ENCODE measurements around the gene ZNF700.
"Not testable (repeated sequence)": the region's sequence is repeated elsewhere in the genome, so short reads cannot be mapped to it uniquely, and the experiment has no call there.

The ZNF700 gene

GRCh38 chr19:11941361-11941887, 16.5 kb downstream of the ZNF700 start:
- DNase-seq (ENCODE audit: low read depth), result not testable (repeated sequence)

GRCh38 chr19:11942008-11942842, 17.3 kb downstream of the ZNF700 start:
- no peak for DNase-seq (ENCODE audit: low read depth)

GRCh38 chr19:11942843-11943108, 17.9 kb downstream of the ZNF700 start:
- DNase-seq (ENCODE audit: low read depth), result no peak

GRCh38 chr19:11944656-11945055, 19.7 kb downstream of the ZNF700 start:
- no peak for DNase-seq (ENCODE audit: low read depth)

GRCh38 chr19:11948646-11949045, 23.7 kb downstream of the ZNF700 start:
- no peak for DNase-seq (ENCODE audit: low read depth)

GRCh38 chr19:11949201-11949600, 24.3 kb downstream of the ZNF700 start:
- no peak for DNase-seq (ENCODE audit: low read depth)

GRCh38 chr19:11949614-11950080, 24.7 kb downstream of the ZNF700 start:
- DNase-seq (ENCODE audit: low read depth), result not testable (repeated sequence)

GRCh38 chr19:11950312-11950711, 25.4 kb downstream of the ZNF700 start:
- no peak for DNase-seq (ENCODE audit: low read depth)

GRCh38 chr19:11963566-11964355, 38.9 kb downstream of the ZNF700 start:
- DNase-seq (ENCODE audit: low read depth), result peak; percentile 38

- no peak for DNase-seq (ENCODE audit: low read depth)
Observed at GRCh38 chr19:11964496-11964857, 39.6 kb downstream of the ZNF700 start.

GRCh38 chr19:11964858-11965645, 40.1 kb downstream of the ZNF700 start, which contains the start of gene ZNF763:
ZNF763 (plus strand) TSS chr19:11965040; CDS start chr19:11965209, 169 bp downstream.
- peak; percentile 57 for DNase-seq (ENCODE audit: low read depth)

GRCh38 chr19:11970174-11970573, 45.3 kb downstream of the ZNF700 start:
- no peak for DNase-seq (ENCODE audit: low read depth)

GRCh38 chr19:11971041-11971440, 46.1 kb downstream of the ZNF700 start:
- DNase-seq (ENCODE audit: low read depth), result no peak

- DNase-seq (ENCODE audit: low read depth), result no peak
Observed at GRCh38 chr19:11973019-11973810, 48.3 kb downstream of the ZNF700 start.

- DNase-seq (ENCODE audit: low read depth), result no peak
Observed at GRCh38 chr19:11978492-11979100, 53.7 kb downstream of the ZNF700 start.

GRCh38 chr19:11979527-11979926, 54.6 kb downstream of the ZNF700 start:
- no peak for DNase-seq (ENCODE audit: low read depth)

GRCh38 chr19:11982526-11982925, 57.6 kb downstream of the ZNF700 start:
- no peak for DNase-seq (ENCODE audit: low read depth)

GRCh38 chr19:11984986-11985385, 60.1 kb downstream of the ZNF700 start:
- DNase-seq (ENCODE audit: low read depth), result no peak

GRCh38 chr19:11986754-11987153, 61.8 kb downstream of the ZNF700 start:
- DNase-seq (ENCODE audit: low read depth), result no peak

- DNase-seq (ENCODE audit: low read depth), result peak; percentile 76
Observed at GRCh38 chr19:11987405-11988281, 62.7 kb downstream of the ZNF700 start.
